GM19455 (cell line): ENCODE measurements around the gene SFT2D2.

Experiments used
- ATAC-seq: cut with Tn5 transposase; IDR thresholded peaks from one replicate; pipeline ENCODE4 v1.9.1; 2021; ENCODE audit not compliant: unreplicated experiment

SFT2D2 gene

DNA sequence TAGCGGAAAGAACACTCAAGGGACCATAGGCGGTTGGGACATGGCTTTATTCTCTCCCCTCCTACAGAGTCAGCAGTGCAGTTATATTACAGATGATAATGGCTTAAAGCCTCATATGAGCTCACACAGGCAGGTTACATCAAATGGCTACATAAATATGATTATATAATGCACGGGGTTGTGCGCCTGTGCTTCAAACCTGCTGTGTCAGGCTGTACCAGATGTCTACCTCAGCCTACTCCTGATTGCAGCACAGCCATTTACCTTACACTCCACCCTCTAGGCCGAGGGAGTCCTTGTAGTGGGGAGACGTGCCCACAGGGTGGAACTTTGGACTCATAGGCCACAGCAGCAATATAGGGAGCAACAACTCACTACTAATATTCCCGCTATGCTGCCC, 38.5 kb downstream of the SFT2D2 start:
- ATAC-seq, result no peak

DNA sequence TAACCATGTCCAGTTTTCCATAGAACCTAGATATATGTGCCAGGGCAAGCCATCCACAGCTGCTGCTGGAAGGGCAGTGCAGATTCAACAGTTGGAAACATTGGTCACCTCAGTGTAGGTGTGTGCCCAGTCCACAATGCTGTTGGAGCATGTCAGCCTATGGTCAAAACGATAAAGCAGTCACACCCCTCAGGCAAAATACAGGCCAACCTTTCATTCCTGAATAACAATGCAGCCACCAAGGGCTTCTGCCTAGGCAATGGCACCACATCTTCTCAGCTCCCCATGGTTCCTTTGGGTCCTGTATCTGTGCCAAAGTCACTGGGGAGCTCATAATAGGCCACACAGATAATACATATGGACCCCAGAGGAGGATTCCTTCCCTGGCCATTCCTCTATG, 39.8 kb downstream of the SFT2D2 start:
- no peak for ATAC-seq

DNA sequence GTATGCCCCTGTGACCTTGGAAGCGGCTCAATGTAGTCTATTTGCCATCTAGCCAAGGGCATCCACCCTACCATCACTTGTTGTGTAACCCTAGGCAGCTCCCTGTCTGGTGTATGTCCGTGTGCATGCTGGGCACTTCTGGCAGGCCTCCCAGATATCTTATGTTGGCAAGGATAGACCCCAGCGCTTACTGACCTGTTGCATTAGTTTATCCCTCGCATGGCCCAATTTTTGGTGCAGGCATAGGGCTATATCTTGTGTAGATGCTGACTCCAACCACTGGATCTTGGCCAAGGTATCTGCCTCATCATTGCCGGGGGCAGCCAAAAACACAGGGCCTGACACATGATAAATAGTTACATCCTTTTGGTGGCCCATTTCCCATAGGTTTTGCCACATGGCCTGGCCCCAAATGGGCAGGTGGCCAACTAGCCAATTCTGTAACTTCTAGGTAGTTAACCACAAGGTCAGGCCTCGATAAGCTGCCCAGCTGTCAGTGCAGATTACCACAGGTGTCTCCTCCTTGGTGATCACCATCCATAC, 40.9 kb downstream of the SFT2D2 start:
- no peak for ATAC-seq

DNA sequence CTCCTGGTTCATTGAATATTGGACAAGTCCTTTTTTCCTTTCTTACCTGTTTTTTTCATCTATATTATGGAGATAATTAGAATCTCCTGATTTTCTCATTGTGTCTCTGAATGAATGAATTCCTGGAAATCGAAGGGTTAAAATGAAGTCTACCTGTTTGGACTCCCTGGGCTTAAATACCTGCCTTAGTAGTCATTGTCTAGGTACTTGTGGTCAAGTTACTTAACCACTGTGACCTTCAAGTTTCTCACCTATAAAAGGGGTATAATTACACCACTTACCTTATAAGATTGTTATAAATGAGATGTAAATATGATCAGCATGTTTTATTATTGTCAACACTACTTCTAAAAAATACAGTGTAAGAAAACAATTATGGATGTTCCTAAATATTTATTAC, 45.8 kb downstream of the SFT2D2 start:
- ATAC-seq, result no peak

DNA sequence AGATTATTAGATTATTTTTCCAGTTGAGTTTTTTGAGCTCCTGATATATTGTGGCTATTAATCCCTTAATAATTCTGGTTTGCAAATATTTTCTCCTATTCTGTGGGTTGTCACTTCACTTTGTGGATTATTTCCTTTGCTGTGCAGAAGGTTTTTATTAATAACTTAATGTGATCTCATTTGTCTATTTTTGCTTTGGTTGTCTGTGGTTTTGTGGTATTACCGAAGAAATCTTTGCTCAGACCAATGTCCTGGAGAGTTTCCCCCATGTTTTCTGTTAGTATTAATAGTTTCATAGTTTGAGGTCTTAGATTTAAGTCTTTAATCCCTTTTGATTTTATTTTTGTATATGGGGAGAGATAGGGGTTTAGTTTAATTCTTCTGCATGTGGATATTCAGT, 47.8 kb downstream of the SFT2D2 start:
- ATAC-seq, result no peak

DNA sequence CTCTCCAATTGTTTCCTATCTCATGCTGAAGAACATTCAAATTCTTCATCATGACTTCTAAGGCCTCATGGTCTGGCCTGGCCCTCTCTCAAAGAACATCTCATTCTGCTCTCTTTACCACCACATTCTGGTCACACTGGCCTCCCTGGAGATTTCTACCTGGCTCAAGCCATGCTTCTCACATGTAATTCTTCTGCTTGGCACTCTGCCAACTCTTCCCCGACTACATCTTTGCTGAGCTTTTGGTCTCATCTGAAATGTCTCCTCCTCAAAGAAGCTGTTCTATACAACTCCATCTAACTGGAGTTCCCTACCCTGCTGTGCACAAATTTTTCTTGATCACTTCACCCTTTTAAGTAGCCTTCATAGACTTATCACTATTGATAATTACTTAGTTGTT, 53.4 kb downstream of the SFT2D2 start:
- no peak for ATAC-seq

DNA sequence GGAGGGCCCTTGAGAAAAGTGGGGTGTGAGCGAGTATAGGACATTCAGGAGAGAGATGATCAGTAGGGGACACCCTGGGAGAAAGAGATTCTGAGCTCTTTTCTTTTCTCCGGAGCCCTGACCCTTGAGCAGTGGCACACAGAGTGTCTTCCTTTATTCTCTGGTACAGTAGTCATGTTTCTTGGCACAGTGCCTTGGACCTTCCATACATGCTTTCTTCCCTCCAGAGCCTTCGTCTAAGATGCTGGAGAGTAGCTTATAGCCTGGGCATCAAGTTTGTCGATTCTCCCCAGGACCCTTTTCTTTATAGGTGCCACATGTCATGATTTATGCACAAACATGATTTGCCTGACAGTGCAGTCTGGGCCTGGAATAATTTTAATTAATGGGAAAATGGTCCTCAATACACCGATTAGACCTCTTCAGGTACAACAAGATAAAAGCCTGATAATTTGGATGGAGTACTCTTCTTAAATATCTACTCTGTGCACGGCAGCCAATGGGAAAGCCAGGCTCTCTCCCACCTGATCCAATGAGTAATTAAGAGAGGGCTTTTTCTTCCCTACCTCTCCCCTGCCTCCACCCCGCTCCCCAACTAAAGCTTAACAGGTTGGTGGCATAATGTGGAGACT, 54.6 kb downstream of the SFT2D2 start, which contains the start of gene TBX19:
Gene TBX19, plus strand, starts transcription at position 582 of the 632 bp plus-strand sequence. CDS start 214 bp downstream, outside the sequence.
- ATAC-seq, result no peak

DNA sequence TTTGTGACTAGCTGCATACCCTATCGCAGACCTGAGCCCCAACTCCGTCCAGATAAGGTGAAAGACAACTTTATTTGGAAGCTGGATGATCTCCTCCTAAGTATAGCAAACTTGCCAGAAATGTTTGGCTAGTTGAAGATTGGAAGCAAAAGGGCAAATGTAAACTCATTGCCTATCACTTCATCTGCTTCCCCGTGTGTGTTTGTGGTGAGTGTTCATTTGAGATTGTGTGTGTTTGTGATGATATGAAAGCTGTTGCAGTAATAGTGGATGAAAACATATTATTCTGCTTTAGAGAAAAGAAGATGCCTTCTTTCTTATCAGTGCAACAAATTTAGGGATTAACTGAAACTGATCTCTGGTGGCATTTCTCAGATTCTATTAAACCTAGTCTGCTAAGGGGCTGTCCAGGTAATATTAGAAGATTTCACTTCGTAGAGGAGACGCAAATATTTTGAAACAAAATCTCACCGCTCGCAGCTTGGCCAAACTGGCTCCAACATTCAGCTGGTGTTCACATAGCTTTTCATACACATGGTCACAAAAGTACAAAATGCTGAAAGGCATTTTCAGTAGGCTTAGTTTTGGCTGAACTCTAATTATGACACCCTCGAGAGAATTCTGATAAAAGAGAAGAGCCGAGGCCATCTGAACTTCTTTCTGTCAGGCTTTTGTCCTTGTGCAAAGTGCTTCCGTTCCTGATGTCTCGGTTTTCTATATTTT, 56.0 kb downstream of the SFT2D2 start:
- ATAC-seq, result no peak

DNA sequence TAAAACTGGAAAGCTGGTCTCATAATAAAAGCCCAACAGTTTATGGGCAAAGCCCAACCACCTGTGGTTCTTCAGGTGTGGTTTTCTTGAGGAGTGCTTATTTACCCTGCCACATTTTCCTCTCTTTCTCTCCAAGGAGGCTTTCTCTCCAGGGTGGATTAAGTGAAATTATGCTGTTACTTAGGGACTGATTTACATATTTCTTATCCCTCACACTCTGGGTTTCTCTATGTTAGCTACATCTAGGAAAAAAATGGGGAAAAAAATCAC, 59.7 kb downstream of the SFT2D2 start:
- no peak for ATAC-seq

DNA sequence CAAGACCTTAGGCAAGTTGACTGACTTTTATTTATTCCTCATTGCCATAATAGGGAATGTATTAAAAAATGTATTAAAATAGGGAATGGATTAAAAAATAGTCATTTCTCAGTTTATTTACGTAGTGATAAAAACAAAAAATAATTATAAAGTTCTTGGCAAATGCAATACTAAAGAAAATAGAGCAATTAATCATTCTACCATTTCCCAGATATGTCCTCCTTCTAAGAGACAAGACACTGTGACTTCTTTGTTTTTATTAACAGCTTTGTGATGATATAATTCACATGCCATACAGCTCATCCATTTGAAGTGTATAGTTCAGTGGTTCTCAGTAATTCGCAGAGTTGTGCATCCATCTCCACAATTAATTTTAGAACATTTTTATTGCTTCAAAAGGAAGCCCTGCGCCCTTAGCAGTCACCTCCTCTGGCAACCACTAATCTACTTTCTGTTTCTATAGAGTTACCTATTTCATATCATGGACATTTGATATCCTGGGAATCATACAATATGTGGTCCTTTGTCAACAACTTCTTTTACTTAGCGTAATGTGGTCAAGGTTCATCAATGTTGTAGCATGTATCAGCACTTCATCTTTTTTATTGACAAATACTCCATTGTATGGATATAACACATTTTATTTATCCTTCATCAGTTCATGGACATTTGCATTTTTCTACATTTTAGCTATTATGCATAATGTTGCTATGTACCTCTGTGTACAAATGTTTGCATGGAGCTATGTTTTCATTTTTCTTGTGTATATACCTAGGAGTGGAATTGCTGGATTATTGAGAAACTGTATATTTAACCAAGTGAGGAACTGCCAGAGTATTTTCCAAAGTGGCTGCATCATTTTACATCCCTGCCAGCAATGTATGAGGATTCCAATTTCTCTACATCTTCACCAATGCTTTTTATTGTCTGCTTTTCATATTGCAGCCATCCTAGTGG, 60.4 kb downstream of the SFT2D2 start:
- ATAC-seq, result no peak

DNA sequence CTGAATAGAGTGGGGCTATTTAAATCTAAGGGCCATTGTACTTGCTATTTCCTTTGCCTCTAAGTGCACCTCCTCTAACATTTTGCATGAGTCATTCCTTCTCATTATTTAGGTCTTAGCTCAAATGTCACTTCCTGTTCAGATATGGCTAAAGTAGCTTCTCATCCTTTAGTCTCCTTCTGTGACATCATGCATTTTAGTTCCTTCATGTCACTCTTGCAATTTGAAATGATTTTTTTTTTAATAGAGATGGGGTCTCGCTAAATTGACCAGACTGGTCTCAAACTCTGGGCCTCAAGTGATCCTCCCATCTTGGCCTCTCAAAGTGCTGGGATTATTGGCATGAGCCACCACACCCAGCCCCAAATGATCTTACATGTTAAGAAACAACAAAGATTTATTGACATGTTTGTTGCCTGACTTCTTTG, 61.4 kb downstream of the SFT2D2 start:
- ATAC-seq, result no peak

DNA sequence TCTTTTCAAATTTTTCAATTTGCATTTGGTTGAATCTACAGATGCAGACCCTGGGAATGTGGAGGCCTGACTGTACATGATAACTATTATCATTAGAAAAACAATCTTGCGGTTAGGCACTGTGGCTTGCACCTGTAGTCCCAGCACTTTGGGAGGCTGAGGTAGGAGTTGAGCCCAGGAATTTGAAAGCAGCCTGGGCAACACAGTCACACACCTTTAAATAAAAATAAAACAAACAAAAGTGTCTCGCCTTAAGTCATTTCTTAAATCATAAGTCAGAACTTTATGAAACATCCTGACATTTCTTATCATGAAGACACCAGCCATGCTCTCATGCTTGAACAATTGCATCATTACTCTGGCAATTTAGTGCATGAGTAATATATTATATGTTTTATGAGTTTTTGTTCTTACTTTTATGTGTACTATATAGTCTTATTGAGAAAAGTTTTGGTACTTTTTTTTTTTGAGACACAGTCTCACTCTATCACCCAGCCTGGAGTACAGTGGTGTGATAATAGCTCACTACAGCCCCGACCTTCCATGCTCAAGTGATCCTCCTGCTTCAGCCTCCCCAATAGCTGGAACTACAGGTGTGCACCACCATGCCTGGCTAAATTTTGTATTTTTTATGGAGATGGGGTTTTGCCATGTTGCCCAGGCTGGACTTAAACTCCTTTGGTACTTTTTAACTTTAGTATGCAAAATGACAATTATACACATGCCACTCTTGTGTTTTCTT, 62.7 kb downstream of the SFT2D2 start:
- ATAC-seq, result no peak

DNA sequence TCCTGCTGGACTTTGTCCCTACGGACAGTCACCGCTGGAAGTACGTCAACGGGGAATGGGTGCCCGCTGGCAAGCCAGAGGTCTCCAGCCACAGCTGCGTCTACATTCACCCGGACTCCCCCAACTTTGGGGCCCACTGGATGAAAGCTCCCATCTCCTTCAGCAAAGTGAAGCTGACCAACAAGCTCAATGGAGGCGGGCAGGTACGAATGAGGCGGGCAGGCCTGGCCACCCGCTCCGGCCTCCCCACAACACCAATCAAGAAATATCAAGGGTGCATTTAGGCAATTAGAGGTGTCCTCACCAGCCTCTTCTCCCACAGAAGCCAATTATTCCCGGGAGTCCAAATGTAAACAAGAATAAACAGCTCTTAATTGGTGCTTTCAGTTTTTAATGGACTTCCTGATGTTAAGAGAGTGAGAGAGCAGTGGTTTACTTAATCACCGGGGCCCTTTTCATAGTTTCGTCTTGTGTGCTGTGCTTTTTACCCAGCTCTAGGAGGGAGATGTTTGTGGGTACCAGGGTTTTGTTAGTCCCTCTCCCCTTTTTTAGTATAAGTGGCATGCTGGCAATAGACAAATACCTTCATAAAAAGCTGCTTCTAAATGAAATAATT, 65.5 kb downstream of the SFT2D2 start:
- ATAC-seq, result no peak

DNA sequence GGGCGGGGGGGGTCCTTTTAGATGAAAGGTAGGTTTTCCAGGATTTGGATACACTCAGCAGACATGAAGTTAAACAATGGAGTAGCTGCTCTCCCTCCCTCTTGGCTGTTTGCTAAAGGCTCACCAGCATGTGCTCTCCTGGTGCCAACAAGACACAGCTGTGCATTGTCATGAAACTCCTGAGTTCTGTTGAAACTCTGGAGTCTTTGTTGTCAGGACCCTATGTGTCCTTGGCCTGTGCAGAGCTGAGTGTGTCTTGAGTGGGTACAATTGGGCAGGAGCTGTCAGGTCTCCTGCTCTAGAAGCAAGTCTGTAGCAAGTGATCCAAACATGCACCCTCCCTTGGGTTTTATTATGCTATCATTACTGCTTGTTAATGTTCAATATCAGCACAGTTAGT, 67.6 kb downstream of the SFT2D2 start:
- no peak for ATAC-seq

DNA sequence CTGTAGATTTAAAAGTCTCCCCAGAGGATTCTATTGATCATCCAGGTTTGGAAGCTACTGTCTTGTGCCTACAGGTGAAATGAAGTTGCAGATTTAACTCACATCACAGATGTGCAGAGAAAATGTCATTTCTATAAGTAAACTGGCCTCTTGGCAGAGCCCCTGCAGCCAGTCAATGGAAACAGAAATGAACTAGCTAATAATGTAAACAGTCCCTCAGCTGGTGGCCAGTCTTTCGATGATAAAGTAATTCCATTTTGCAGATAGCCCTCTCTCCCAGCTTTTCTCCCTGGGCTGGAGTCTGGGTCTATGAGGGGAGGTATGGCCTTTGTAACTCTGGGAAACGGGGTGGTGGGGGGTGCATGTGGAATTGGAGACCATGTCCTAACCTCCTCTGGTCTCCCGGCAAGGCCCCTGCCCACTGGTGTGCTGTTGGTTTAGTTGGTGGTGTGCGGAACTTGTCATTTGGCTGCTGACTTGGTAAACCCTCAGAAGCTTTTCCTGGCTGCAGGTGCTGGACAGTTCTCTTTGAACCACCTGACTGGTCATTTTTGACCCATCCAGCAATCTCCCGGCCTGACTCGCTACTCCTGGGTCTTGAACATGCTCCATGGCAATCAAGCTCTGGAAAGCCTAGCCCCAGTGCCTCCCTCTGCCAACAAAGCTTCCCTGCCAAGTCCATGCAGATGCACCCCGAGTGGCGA, 69.8 kb downstream of the SFT2D2 start:
- no peak for ATAC-seq

DNA sequence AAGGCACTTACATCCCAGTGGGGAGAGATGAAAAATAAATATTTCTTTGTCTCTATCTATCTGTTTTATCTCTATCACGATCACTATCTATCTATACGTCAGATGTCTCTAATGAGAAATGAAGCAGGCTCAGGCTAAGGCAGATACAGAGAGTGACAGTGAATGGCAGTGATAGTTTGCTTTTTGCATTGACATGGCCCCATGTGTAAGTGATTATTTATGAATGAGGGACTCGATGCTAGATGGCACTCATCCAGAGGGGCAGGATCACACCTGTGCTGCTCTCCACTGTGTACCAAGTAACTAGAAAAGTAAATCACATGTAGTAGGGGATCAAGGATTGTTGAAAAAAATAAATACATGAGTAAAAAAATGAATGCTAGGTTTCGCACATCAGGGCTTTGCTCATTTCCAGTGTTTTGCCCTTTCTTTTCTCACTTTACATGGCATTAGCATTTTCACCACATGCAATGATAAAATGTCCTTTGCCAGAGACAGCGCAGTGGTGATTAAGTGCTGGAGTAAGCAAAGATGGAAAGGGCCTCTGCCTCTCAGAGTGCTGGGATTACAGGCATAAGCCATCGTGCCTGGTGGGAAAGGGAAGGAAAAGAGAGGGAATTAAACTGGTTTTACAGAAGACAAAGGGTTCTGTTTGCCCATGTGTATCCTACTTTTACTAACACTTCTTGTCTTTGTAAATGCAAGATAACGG, 71.4 kb downstream of the SFT2D2 start:
- no peak for ATAC-seq

DNA sequence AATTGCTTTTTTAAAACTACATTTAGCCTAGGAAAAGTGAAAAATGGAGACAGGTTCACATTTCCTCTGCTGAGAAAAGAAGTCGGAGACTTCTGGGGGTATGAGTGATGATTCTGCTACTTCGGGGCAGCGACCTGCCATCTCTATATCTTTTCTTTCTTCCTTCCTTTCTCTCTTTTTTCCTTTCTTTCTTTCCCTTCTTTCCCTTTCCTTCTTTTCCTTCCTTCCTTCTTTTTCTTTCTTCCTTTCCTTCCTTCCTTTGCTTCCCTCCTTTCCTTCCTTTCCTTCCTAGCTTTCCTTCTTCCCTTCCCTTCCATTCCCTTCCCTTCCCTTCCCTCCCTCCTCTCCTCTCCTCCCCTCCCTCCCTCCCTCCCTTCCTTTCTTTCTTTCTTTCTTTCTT, 72.6 kb downstream of the SFT2D2 start:
- no peak for ATAC-seq

DNA sequence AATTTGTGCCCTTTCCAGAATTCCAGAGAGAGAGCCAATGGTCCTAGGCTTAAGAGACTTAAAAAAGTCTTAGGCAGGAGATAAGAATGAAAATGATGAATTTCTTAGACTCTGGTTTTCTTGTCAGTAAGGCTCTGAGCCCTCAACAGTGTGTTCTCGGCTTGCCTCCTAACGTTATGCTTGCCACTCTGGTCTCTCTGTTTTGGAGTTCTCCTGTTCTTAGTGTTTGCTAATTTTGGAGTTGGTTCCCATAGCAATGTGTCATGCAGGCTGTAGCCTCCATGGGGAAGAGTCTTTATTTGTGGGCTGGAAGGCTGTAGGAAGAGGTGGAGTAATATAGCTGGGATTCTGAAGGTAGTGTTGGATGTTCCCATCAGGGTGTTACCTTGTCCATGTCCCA, 74.8 kb downstream of the SFT2D2 start:
- ATAC-seq, result no peak

DNA sequence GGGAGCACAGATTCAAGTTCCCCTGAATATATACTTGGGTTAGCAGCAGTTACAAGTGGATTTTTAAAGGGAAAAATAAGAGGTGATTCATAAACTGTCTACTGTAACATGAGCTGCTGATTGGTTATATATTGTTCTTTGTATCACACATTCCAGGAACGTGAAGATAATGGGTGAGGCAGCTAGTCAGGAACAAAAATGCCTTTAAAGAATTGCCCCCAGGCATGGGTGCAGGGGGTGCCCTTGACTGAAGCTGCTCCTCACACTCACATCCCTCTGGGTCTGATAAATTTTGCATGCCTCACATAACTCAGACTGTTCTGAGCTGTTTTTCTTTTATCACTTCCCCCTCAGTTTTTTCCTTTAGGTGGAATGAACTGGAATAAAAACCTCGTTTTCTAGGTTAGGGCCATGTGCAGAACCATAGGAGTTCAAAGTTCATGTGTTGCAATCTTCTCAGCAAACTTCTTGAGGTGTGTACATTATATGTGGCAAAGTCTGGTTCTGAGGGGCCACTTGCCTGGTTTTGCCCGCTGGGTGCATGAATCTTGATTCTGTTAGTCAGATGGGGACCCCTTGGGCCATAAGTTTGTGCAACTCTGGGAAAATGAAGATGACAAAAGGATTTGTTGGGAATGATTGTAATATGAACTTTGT, 76.0 kb downstream of the SFT2D2 start:
- ATAC-seq, result no peak
